GM12891 (cell line): ENCODE measurements around the gene TLNRD1.

Experiments used
- DNase-seq: peaks from one replicate; pipeline ENCODE4 v3.0.0; 2011; ENCODE audit warnings: low spot score; ENCODE audit not compliant: insufficient read length
- FAIRE-seq: peaks from 2 replicates; lab custom pipeline; 2011; peaks lifted over from hg19 to GRCh38; lab: Jason Lieb, UNC
- PAX5 ChIP-seq: IDR thresholded peaks from 2 replicates; pipeline ENCODE4 v1.6.1; 2011; ENCODE audit warnings: low read length, moderate library complexity, mild to moderate bottlenecking; ENCODE audit not compliant: insufficient read depth, severe bottlenecking
- POLR2A ChIP-seq: IDR thresholded peaks from 2 replicates; pipeline ENCODE4 v1.6.1; 2011; ENCODE audit warnings: low read depth, low read length, control low read depth
- POLR2AphosphoS5 ChIP-seq: IDR thresholded peaks from 2 replicates; pipeline ENCODE4 v1.6.1; 2011; ENCODE audit warnings: low read depth, low read length, control low read depth
- POU2F2 ChIP-seq: IDR thresholded peaks from 2 replicates; pipeline ENCODE4 v1.6.1; 2011; ENCODE audit warnings: low read depth, mild to moderate bottlenecking, control low read depth, low read length, moderate library complexity
- SPI1 ChIP-seq: IDR thresholded peaks from 2 replicates; pipeline ENCODE4 v1.6.1; 2011; ENCODE audit warnings: low read depth, low read length, control low read depth
- TAF1 ChIP-seq: IDR thresholded peaks from 2 replicates; pipeline ENCODE4 v1.6.1; 2011; ENCODE audit warnings: low read depth, low read length, control low read depth

Gene TLNRD1

DNA sequence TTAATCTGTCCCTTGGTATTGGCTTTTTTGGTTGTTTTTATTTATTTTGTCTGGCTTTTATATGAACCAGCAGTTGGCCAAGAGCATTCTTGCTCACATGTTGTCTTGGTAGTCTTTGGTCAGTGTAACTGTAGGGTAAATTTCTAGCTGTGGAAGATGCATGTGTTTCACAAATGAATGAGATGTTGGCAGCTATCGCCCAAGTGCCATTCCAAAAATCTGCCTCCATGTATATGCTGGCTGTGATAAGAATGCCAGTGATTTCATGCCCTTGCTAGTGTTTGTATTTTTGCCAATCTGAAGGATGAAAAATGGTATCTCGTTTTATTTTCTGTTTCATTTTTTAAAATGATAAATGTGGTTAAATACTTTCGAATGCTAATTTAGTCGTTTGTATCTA, 50.1 kb downstream of the TLNRD1 start:
- DNase-seq (no peak), FAIRE-seq (no peak)
- TF ChIP-seq POLR2A: no peak
- no peak for TF ChIP-seq SPI1

DNA sequence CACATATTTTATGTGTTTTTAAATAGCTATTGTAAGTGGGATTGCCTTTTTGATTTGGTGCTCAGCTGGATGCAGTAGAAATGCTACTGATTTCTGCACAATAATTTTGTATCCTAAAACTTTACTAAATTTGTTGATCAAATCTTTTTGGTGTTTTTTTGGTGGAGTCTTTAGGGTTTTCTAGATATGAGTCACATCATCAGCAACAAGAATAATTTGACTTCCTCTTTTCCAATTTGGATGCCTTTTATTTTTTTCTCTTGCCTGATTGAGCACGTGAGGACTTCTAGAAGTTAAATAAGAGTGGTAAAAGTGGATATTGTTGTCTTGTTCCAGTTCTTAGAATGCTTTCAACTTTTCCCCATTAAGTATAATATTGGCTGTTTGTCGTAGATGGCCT, 51.3 kb downstream of the TLNRD1 start:
- no peak for FAIRE-seq

DNA sequence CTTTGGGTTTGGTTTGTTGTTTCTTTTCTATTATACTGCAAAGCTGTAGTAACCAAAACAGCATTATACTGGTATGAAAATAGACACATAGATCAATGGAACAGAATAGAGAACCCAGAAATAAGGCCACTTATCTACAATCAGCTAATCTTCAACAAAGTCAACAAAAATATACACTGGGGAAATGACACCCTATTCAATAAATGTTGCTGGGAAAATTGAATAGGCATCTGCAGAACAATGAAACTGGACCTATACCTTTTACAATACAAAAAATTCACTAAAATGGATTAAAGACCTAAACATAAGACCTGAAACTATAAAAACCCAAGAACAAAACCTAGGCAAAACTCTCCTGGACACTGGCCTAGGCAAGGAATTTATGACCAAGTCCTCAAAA, 52.9 kb downstream of the TLNRD1 start:
- FAIRE-seq: no peak
- TF ChIP-seq POLR2AphosphoS5 (no peak), TAF1 (no peak), POLR2A (no peak), SPI1 (no peak), PAX5 (no peak), POU2F2 (no peak)
- no peak for DNase-seq

More for the DNA sequence above, 51.3 kb downstream of the TLNRD1 start:
- DNase-seq: peak; percentile 8
- no peak for TF ChIP-seq PAX5
- peak; percentile 93 for TF ChIP-seq SPI1

DNA sequence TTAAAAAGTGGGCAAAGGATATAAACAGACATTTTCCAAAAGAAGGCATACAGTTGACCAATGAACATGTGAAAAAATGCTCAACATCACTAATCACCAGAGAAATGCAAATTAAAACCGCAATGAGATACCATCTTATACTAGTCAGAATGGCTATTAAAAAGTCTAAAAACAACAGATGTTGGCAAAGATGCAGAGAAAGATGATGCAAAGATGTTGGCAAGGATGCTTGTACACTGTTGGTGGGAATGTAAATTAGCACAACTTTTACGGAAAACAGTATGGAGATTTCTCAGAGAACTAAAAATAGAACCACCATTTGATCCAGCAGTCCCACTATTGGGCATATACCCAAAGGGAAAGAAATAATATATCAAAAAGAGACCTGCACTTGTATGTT, 53.5 kb downstream of the TLNRD1 start:
- TF ChIP-seq POU2F2 (no peak), TAF1 (no peak), POLR2A (no peak), POLR2AphosphoS5 (no peak), PAX5 (no peak), SPI1 (no peak)
- no peak for FAIRE-seq
- DNase-seq: no peak
